ACHN (cell line): ENCODE measurements around the gene CLIP2.
A peak's percentile ranks its signal among the peaks of the same experiment; 100 is the strongest.

Source experiments
- DNase-seq: peaks from one replicate; pipeline ENCODE4 v3.0.0-alpha.2; 2015
- in situ Hi-C: cut with HindIII; loops from 2 replicates; pipeline ENCODE4 v1.10.0; 2017; ENCODE audit warnings: low sequenced_read_pairs, low pct_ligation_motif_present, low pct_unique_long_range_greater_than_20kb

The CLIP2 gene

GRCh38 chr7:74267756-74268565 lies 21.2 kb upstream of the CLIP2 start:
- in situ Hi-C loops, result no loop called here
- no peak for DNase-seq

GRCh38 chr7:74269757-74270277 lies 19.4 kb upstream of the CLIP2 start:
- in situ Hi-C loops, result no loop called here
- DNase-seq, result peak; percentile 71

GRCh38 chr7:74271742-74272141 lies 17.5 kb upstream of the CLIP2 start:
- no peak for DNase-seq
- in situ Hi-C loops, result no loop called here

GRCh38 chr7:74272305-74273038 lies 16.7 kb upstream of the CLIP2 start:
- in situ Hi-C loops, result no loop called here
- DNase-seq, result peak; percentile 99

- in situ Hi-C loops, result loop anchor here (25.0 kb wide), 1 partner anchor 112 kb away; no protein-coding TSS in a partner anchor
- peak; percentile 62 for DNase-seq
Observed at GRCh38 chr7:74275401-74275881, 13.8 kb upstream of the CLIP2 start.

GRCh38 chr7:74277636-74278035 lies 11.6 kb upstream of the CLIP2 start:
- in situ Hi-C loops, result loop anchor here (25.0 kb wide), 1 partner anchor 110 kb away; no protein-coding TSS in a partner anchor
- DNase-seq, result no peak

GRCh38 chr7:74280985-74281384 lies 8.2 kb upstream of the CLIP2 start:
- in situ Hi-C loops, result loop anchor here (25.0 kb wide), 1 partner anchor 106 kb away; no protein-coding TSS in a partner anchor
- no peak for DNase-seq

GRCh38 chr7:74282748-74283459 lies 6.3 kb upstream of the CLIP2 start:
- DNase-seq, result no peak
- in situ Hi-C loops, result loop anchor here (25.0 kb wide), 1 partner anchor 104 kb away; no protein-coding TSS in a partner anchor

- in situ Hi-C loops, result loop anchor here (25.0 kb wide), 1 partner anchor 103 kb away; no protein-coding TSS in a partner anchor
- DNase-seq, result no peak
Observed at GRCh38 chr7:74283858-74284447, 5.3 kb upstream of the CLIP2 start.

GRCh38 chr7:74284781-74285259 lies 4.4 kb upstream of the CLIP2 start:
- DNase-seq, result no peak
- in situ Hi-C loops, result loop anchor here (25.0 kb wide), 1 partner anchor 102 kb away; no protein-coding TSS in a partner anchor

GRCh38 chr7:74286131-74286530 lies 3.1 kb upstream of the CLIP2 start:
- DNase-seq, result no peak
- in situ Hi-C loops, result loop anchor here (25.0 kb wide), 1 partner anchor 101 kb away; no protein-coding TSS in a partner anchor

- in situ Hi-C loops, result loop anchor here (25.0 kb wide), 1 partner anchor 100 kb away; no protein-coding TSS in a partner anchor
- no peak for DNase-seq
Observed at GRCh38 chr7:74287303-74288033, 1.7 kb upstream of the CLIP2 start.

GRCh38 chr7:74288034-74288881 lies 949 bp upstream of the CLIP2 start:
- in situ Hi-C loops, result loop anchor here (25.0 kb wide), 1 partner anchor 99 kb away; no protein-coding TSS in a partner anchor
- peak; percentile 45 for DNase-seq

- in situ Hi-C loops, result loop anchor here (25.0 kb wide), 1 partner anchor 97 kb away; no protein-coding TSS in a partner anchor
- peak; percentile 45 for DNase-seq
Observed at GRCh38 chr7:74289659-74290552, 699 bp downstream of the CLIP2 start.

GRCh38 chr7:74290553-74290950 lies 1.3 kb downstream of the CLIP2 start:
- no peak for DNase-seq
- in situ Hi-C loops, result loop anchor here (25.0 kb wide), 1 partner anchor 97 kb away; no protein-coding TSS in a partner anchor
